ENCODE data around the gene KCNJ15.
"Not testable (repeated sequence)": the region's sequence is repeated elsewhere in the genome, so short reads cannot be mapped to it uniquely, and the experiment has no call there.

KCNJ15 gene

GRCh38 chr21:38244885-38245869 is 11.6 kb upstream of the KCNJ15 start:
- peak; percentile 20 for DNase-seq (ENCODE audit: low read depth)

DNA sequence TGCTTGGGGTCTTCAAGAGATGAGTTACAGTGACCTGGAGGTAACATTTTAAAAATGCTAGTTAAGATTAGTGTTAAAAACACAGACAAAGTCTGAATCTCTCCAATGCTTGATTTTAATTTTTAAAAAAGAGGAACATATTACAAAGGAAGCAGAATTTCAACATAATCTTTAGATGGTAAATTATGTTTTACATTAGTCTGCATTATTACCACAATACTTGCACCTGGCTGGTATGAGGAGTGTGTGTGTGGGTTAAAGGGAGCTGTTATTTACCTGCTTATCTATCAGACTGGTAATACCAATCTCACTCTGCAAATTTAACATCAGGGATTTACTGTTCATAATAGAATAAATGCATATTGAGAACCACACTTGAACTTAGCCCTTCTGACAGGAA is 10.3 kb upstream of the KCNJ15 start:
- DNase-seq (ENCODE audit: low read depth): no peak

- not testable (repeated sequence) for DNase-seq (ENCODE audit: low read depth)
Observed at GRCh38 chr21:38247054-38247453, 9.7 kb upstream of the KCNJ15 start.

DNA sequence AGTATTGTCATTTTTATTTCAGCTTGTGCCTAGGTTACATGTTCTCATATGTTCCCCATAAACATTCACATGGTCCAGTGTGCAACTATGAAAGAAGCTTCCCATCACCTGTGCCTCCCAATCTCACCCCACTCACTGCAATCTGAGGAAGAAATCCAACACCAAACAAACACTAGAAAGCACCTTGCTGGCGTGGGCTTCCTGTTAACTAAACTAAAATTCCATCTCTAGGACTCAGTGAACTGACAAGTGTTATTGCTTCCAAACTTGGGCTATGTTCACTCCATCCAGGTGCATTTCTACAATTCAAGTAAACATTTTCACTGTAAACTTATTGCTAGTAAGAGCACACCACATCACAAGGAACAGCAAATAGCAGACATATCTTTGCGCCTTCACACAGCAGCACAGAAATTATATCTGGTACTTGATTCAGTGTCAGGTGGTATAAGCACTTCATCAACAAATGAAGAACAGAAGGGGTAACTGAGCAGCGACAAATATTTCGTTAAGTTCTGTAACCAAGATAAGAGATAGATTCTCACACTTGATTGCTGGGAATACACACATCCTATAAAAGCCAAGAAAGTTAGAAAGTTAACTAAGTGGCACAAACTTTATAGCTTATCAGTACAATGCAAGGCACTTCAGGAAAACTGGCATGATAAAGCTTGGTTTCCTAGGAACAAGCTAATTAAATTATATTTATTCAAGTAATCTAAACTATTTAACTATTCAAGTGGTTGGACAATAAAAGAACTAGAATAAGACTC is 8.9 kb upstream of the KCNJ15 start:
- DNase-seq (ENCODE audit: low read depth): no peak

DNA sequence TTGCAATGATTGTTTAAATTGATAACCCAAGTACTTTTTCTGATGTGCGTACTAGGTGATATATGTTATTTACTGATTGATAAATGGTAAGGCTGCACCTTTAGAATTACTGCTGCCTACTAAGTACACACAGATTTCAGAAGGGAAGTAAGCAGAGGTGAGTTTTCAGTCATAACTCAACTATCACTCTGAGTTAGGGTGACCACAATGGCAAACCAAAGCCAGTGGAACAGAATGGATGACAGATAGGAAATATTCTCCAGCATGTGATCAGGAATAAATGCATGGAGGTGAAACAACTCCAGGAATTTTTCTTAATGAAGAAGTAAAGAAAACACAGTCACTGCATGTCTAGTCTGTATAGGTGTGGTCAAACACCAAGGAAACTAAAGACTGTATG is 7.5 kb upstream of the KCNJ15 start:
- DNase-seq (ENCODE audit: low read depth): no peak

- no peak for DNase-seq (ENCODE audit: low read depth)
Observed at GRCh38 chr21:38249696-38250278, 7.0 kb upstream of the KCNJ15 start.

DNA sequence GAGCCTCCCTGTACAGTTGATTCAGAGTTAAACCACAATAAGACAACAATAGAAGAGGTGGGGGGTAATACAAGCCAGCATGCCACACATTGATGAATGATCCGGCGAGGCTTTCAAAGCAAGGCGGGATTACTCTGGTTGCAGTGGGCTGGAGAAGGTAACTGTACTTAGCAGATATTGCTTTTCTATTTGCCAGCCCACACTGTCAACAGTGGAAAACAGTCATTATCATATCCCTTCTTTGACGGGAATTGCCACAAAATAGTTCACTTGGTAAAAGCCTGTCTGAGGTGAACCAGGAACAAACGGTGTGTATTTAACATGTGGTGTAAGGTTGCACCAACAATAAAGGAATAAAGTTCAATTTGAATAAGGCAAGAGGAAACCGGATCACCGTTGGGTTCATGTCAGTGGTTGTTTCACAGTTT is 5.8 kb upstream of the KCNJ15 start:
- no peak for DNase-seq (ENCODE audit: low read depth)

DNA sequence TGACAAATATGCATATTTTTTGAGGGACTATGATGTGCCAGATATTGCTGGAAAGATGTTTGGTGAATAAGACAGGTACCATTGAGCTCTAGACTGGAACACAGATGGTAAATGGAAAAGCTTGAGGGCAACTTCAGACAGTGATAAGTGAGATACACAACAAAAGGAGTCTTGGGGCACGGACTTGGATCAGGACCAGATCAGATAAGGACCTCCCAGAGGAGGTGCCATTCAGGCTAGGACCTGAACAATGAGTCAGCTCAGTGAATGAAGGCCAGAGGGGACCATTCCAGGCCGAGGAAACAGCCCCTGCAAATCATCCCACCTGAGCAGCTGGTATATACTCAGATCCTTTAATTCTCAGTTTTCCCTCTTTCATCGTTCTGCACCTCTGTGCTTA is 1.8 kb upstream of the KCNJ15 start:
- no peak for DNase-seq (ENCODE audit: low read depth)

GRCh38 chr21:38255571-38256117 is 1.1 kb upstream of the KCNJ15 start:
- DNase-seq (ENCODE audit: low read depth): no peak

DNA sequence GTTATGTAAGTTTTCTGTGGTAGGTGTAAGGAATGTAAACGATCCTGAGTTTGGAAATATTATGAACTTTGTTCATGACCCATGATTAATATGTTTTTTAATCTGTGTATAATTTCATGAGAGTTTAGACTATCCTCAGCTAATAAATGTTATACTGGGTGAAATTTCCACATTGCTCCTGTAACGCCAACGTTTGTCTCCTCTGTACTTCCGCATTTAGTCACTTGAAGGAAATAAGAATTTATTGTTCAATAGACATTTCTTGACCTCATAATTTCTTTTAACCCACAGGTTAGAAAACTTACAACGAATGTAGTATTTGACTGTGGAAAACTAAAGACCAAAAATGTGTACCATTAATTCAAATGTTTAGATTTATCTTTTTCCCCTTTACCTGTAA is 876 bp downstream of the KCNJ15 start:
- no peak for DNase-seq (ENCODE audit: low read depth)

GRCh38 chr21:38258521-38259485 is 2.0 kb downstream of the KCNJ15 start:
- DNase-seq (ENCODE audit: low read depth): no peak

DNA sequence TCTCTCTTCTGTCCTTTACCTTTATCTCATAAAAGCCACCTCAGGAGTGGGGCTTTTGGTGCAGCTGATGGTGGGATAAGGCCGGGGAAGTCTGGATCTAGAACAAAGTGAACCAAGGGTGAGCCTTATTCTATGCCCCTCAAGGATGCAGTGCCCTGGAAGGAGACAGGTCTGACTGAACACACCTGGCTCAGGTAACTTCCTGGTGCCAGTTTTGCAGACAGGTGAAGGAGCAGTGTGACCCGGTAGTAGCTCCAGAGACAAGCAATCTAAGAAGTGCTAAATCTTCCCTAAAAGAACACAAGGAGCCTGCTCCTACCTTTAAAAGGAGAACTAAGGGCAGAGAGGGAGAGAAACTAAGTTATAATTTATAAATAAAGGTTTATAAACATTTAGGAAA is 2.9 kb downstream of the KCNJ15 start:
- no peak for DNase-seq (ENCODE audit: low read depth)

DNA sequence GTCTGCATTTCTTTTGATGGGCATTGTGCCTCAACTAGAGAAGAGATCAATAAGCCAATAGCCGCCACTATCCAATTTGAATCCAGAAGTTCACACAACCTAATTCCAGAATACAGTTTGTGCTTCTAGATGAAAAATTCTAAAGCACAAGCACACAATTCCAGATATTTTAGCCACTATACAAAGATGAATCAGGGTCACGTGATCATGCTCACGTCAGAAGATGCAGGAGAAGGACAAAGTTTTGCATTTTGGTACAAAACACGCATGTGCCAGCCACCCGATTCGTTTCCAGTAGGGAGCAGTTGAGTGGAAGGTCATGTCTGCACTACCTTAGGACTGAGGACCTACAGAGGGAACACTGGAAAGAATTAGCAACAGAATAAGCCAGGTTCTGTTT is 3.6 kb downstream of the KCNJ15 start:
- DNase-seq (ENCODE audit: low read depth): no peak

- DNase-seq (ENCODE audit: low read depth): no peak
Observed at GRCh38 chr21:38261851-38262250, 5.1 kb downstream of the KCNJ15 start.

DNA sequence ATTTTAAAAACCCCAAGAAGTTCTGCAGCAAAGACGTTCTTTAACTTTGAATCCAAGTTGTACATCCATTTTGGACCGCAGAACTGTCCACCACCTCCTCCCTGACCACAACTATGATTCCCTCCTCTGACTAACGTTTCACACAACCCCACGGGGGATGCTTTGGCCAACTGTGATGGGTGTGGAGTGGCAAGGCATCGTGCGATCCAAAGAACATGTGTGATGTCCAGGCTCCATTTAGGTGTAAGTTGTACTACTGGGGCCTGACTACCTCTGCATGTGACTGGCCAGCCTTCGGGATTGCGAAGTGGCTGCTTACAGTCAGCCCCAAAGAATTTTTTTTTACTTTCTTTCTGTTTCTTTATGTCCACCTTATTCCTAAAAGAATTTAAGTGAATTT is 6.7 kb downstream of the KCNJ15 start:
- DNase-seq (ENCODE audit: low read depth): no peak

GRCh38 chr21:38264571-38264970 is 7.8 kb downstream of the KCNJ15 start:
- DNase-seq (ENCODE audit: low read depth): no peak

- no peak for DNase-seq (ENCODE audit: low read depth)
Observed at GRCh38 chr21:38265166-38265565, 8.4 kb downstream of the KCNJ15 start.

DNA sequence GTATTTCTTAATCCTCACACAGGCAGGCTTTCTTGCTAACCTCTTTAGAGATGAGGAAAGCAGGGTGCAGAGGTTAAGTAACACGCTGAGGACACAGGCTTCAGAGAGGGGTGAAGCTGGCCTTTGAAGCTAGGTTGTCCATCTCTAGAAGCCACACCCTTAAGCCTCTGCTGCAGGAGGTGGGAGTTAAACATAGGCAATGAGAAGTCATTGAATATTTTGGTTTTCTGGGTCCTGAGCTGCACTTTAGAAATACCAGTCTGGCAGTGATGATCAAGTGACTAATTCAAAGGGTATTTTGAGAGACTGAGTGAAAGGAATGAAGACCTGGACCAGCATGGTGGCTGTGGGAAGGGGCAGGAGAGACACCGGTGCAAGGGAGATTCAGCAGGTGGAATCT is 9.9 kb downstream of the KCNJ15 start:
- DNase-seq (ENCODE audit: low read depth): no peak

- DNase-seq (ENCODE audit: low read depth): no peak
Observed at GRCh38 chr21:38267136-38267755, 10.5 kb downstream of the KCNJ15 start.

DNA sequence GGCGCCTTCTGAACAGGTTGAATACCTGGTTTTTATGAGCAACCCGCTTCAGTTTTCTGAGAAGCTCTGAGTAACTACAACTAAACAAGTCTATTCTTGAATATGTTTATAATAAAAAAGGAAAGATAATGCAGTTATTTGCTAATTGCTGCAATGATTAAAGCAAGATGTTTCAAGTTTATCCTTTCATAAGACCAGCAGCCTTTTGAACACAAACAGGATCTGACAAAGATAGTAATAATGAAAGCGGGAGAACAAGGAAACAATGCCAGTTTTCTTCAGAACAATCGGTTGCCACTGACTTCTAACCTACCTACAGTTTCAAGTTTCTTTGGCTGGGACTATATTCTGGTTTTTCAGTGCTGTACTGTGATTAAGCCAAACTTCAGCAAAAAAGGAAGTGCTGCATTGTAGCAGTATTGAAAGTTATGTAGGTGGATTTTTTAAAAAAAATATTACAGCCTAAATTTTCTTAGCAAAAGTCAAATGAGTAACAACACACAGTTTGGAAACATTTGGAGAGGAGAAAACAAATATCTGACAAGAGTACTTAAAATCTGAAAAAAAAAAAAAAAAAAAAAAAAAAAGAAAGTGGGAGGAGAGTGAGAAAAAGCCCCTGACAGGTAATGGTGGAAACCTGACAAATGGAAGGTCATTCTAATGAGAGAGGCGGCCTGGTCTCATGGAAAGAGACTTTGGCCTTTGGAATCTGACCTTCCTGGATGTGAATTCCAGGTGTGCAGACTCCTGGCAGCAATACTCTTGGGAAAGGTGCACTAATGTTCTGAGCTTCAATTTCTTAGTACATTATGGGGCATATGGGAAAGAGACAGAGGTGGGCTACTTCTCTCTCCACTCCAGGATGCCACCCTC is 11.4 kb downstream of the KCNJ15 start:
- no peak for DNase-seq (ENCODE audit: low read depth)
